B cell (primary cell): ENCODE measurements around the gene TACC3. TPM values are rescaled to one million over a fixed set of nuclear protein-coding genes. Genes with fewer than 3 reads are reported as not detected.

Source experiments
- ATAC-seq: fragments of 200-7000 bp; cut with Tn5 transposase; one replicate; pipeline ENCODE4 v1.10.0; 2021; ENCODE audit warnings: low read depth, mild to moderate bottlenecking, moderate number of reproducible peaks, moderate library complexity
- CTCF ChIA-PET: fragments of 350-600 bp; sonication (Branson Sonifier 250); formaldehyde crosslinking; loops from one replicate; lab custom pipeline; 2021; ENCODE audit warnings: antibody characterized with exemption, inconsistent platforms; lab: Charles Lee
- POLR2A ChIA-PET: fragments of 350-600 bp; sonication (Branson Sonifier 250); formaldehyde crosslinking; loops from one replicate; lab custom pipeline; 2021; ENCODE audit warnings: antibody characterized with exemption; lab: Charles Lee
- DNase-seq: peaks from one replicate; pipeline ENCODE4 v3.0.0; 2013
- H2AFZ ChIP-seq: 2 replicates; pipeline ENCODE4 v1.6.1; 2012; ENCODE audit warnings: mild to moderate bottlenecking, low read depth, low read length; ENCODE audit not compliant: insufficient read depth, poor library complexity, severe bottlenecking
- H3K27ac ChIP-seq, 2 donors: 1 replicate in 1 of 2; 2 replicates in 1 of 2; pipeline ENCODE4 v1.5.1; 2012 to 2013; ENCODE audit warnings: low read length in 2 of 2, mild to moderate bottlenecking in 2 of 2, moderate library complexity in 1 of 2
- H3K27me3 ChIP-seq, 4 experiments: fragments of 200-600 bp in 1 of 4; sonication (generic) in 1 of 4; replicated peaks in 1 of 4; 1 replicate in 2 of 4; 2 replicates in 2 of 4; pipeline versions ENCODE4 v1.6.1 to v1.7.0; 2013 to 2016; ENCODE audit warnings: low read length in 3 of 4, mild to moderate bottlenecking in 2 of 4, mixed read lengths in 1 of 4, moderate library complexity in 1 of 4; ENCODE audit not compliant: insufficient read depth in 4 of 4, control insufficient read depth in 3 of 4; ENCODE audit errors: control extremely low read depth in 1 of 4
- H3K36me3 ChIP-seq, 2 experiments: replicated peaks in 1 of 2; 1 replicate in 1 of 2; 2 replicates in 1 of 2; pipeline versions ENCODE4 v1.6.1 to v1.7.1; 2013; ENCODE audit warnings: low read length in 1 of 2; ENCODE audit not compliant: insufficient read depth in 2 of 2, control insufficient read depth in 1 of 2; ENCODE audit errors: control extremely low read depth in 1 of 2, extremely low read depth in 1 of 2
- H3K4me1 ChIP-seq, 2 donors: fragments of 200-600 bp in 1 of 2; sonication (generic) in 1 of 2; 1 replicate in 1 of 2; 2 replicates in 1 of 2; pipeline versions ENCODE4 v1.5.1 to v1.6.1; 2013 to 2017; ENCODE audit warnings: low read length in 2 of 2; ENCODE audit not compliant: control insufficient read depth in 2 of 2, insufficient read depth in 2 of 2
- H3K4me2 ChIP-seq: replicated peaks from 2 replicates; pipeline ENCODE3; 2012; ENCODE audit warnings: mild to moderate bottlenecking, low read depth, low read length; ENCODE audit not compliant: poor library complexity, severe bottlenecking
- H3K4me3 ChIP-seq, 5 experiments: fragments of 200-600 bp in 1 of 5; sonication (generic) in 1 of 5; 1 replicate in 3 of 5; 2 replicates in 2 of 5; pipeline versions ENCODE4 v1.5.1 to v1.7.0; 2011 to 2016; ENCODE audit warnings: low read length in 4 of 5, mild to moderate bottlenecking in 4 of 5, low read depth in 2 of 5, control low read depth in 1 of 5, moderate library complexity in 1 of 5; ENCODE audit not compliant: insufficient read depth in 1 of 5; ENCODE audit errors: control extremely low read depth in 1 of 5, extremely low read depth in 1 of 5
- H3K79me2 ChIP-seq: fragments of 200-600 bp; sonication (generic); one replicate; pipeline ENCODE4 v1.6.0; 2016; ENCODE audit warnings: low read length; ENCODE audit not compliant: control insufficient read depth, insufficient read depth
- H3K9ac ChIP-seq: fragments of 200-600 bp; sonication (generic); 2 replicates; pipeline ENCODE4 v1.6.1; 2017; ENCODE audit warnings: mild to moderate bottlenecking, low read length, moderate library complexity
- H3K9me3 ChIP-seq, 3 donors: one replicate each; pipeline versions ENCODE4 v1.6.1 to v1.7.1; 2013; ENCODE audit warnings: low read length in 2 of 3; ENCODE audit not compliant: control insufficient read depth in 2 of 3, insufficient read depth in 1 of 3; ENCODE audit errors: control extremely low read depth in 1 of 3
- H4K20me1 ChIP-seq: 2 replicates; pipeline ENCODE4 v1.6.0; 2012; ENCODE audit warnings: mild to moderate bottlenecking, low read length; ENCODE audit not compliant: insufficient read depth, control insufficient read depth, poor library complexity, severe bottlenecking
- H3K27ac Mint-ChIP-seq: one replicate; pipeline ENCODE4 v1.8.0; 2021; ENCODE audit warnings: mixed read lengths
- H3K27me3 Mint-ChIP-seq: one replicate; pipeline ENCODE4 v1.8.0; 2021; ENCODE audit warnings: mixed read lengths
- H3K4me1 Mint-ChIP-seq: one replicate; pipeline ENCODE4 v1.8.0; 2021; ENCODE audit warnings: mixed read lengths
- H3K4me3 Mint-ChIP-seq: one replicate; pipeline ENCODE4 v1.8.0; 2021; ENCODE audit warnings: mixed read lengths
- H3K9me3 Mint-ChIP-seq: one replicate; pipeline ENCODE4 v1.8.0; 2022; ENCODE audit warnings: mixed read lengths; ENCODE audit not compliant: insufficient read depth
- CTCF ChIP-seq: fragments of 200-600 bp; IDR thresholded peaks from one replicate; pipeline ENCODE4 v1.8.0; 2022; ENCODE audit warnings: antibody characterized with exemption, mild to moderate bottlenecking
- EZH2 ChIP-seq: IDR thresholded peaks from 2 replicates; pipeline ENCODE4 v1.6.1; 2012; ENCODE audit warnings: borderline replicate concordance, low read depth, mild to moderate bottlenecking, moderate library complexity, low read length; ENCODE audit not compliant: insufficient read depth, poor library complexity, severe bottlenecking
- WGBS: methylation state at CpG from one replicate; pipeline ENCODE4 v1.1.5; 2013; ENCODE audit warnings: missing lambda C conversion rate; ENCODE audit not compliant: insufficient coverage; 5-methylcytosine and 5-hydroxymethylcytosine counted together
- intact Hi-C: fragments of 100-400 bp; cut with micrococcal nuclease; formaldehyde crosslinking; loops from one replicate; pipeline ENCODE4 v1.10.0; 2022
- polyA plus RNA-seq: library from polyadenylated mRNA; depleted of rRNA; stranded (reverse); fragments of >200 nt; gene quantifications from 2 replicates; pipeline ENCODE4 v1.2.3, GENCODE V29; 2012
- total RNA-seq, 2 donors: library from RNA; stranded (reverse); fragments of 120-200 nt in 1 of 2; gene quantifications; 1 replicate in 1 of 2; 2 replicates in 1 of 2; pipeline versions ENCODE4 v1.2.3 to v1.2.4, GENCODE V29; 2013 to 2022

TACC3 gene
- total and polyA plus RNA-seq, 2 donors (not counting 1 experiment from before 2014, with no cell fraction given), result 29.5 to 47.9 TPM

GRCh38 chr4:1768367-1769034 is 47.2 kb downstream of the TACC3 start:
- ChIA-PET POLR2A (interaction anchor here (0.6 kb wide), 1 partner anchor 836 kb away, joined by 3 read pairs; the partner anchor contains the start of gene TMEM175), CTCF (interaction anchor here (1.0 to 1.2 kb wide), 4 partner anchors 21 to 131 kb away, joined by 3 to 5 read pairs (median 3); no protein-coding TSS in a partner anchor)
- 45% methylated on average over 23 of the region's 23 CpGs for WGBS
- TF ChIP-seq CTCF, result no peak
- no peak for TF ChIP-seq EZH2
- Histone ChIP-seq H3K9ac (no peak overlapping the region), H3K27ac (no peak overlapping the region), H3K4me1 (peaks cover 32 to 33% of the 10 kb centered on the region in 2 donors), H3K79me2 (no peaks in the 10 kb centered on the region), H3K36me3 (no peaks in the 10 kb centered on the region), H3K4me3 (no peak overlapping the region), H3K27me3 (peaks cover 0 to 53% (median 10%) of the 10 kb centered on the region in 4 experiments), H3K9me3 (no peaks in the 10 kb centered on the region), H2AFZ (no peak overlapping the region), H3K4me2 (peak overlapping the region; percentile 74), H4K20me1 (no peaks in the 10 kb centered on the region)
- no peaks in the 10 kb centered on the region for H3K9me3 Mint-ChIP-seq
- H3K4me1 Mint-ChIP-seq, result peaks cover 19% of the 10 kb centered on the region
- ATAC-seq (no peak), DNase-seq (no peak)
- H3K27ac Mint-ChIP-seq, result peak overlapping the region; percentile 84
- intact Hi-C loops, result no loop called here
- peaks cover 16% of the 10 kb centered on the region for H3K27me3 Mint-ChIP-seq
- peak overlapping the region; percentile 86 for H3K4me3 Mint-ChIP-seq

- H3K27ac Mint-ChIP-seq, result no peak overlapping the region
- Histone ChIP-seq H3K4me2 (no peak overlapping the region), H2AFZ (no peak overlapping the region), H3K27ac (no peak overlapping the region), H3K4me3 (no peak overlapping the region), H3K9ac (no peak overlapping the region), H3K27me3 (peaks cover 0 to 52% (median 8%) of the 10 kb centered on the region in 4 experiments), H3K79me2 (no peaks in the 10 kb centered on the region), H3K9me3 (no peaks in the 10 kb centered on the region), H4K20me1 (no peaks in the 10 kb centered on the region), H3K4me1 (peaks cover 27 to 33% of the 10 kb centered on the region in 2 donors), H3K36me3 (no peaks in the 10 kb centered on the region)
- TF ChIP-seq EZH2 (no peak), CTCF (no peak)
- 53% methylated on average over 5 of the region's 6 CpGs for WGBS
- intact Hi-C loops, result no loop called here
- H3K27me3 Mint-ChIP-seq, result peaks cover 22% of the 10 kb centered on the region
- POLR2A ChIA-PET, result no interaction called here
- peaks cover 14% of the 10 kb centered on the region for H3K4me1 Mint-ChIP-seq
- CTCF ChIA-PET, result no interaction called here
- ATAC-seq (no peak), DNase-seq (no peak)
- no peak overlapping the region for H3K4me3 Mint-ChIP-seq
- H3K9me3 Mint-ChIP-seq, result no peaks in the 10 kb centered on the region
Measured at GRCh38 chr4:1769692-1770091, 48.4 kb downstream of the TACC3 start.
